Measurements from ENCODE around the gene OR8A1.

OR8A1 gene

GRCh38 chr11:124612567-124613246 is 42.9 kb downstream of the OR8A1 start:
- TF ChIP-seq CTCF (IDR thresholded peaks at IDR 0.05; ENCODE audit: control insufficient read depth, extremely low read depth, insufficient read depth): no peak
- no peak for DNase-seq (ENCODE audit: low read depth)
- H3K4me3 ChIP-seq (ENCODE audit: low read depth, low read length): no peak overlapping the region

DNA sequence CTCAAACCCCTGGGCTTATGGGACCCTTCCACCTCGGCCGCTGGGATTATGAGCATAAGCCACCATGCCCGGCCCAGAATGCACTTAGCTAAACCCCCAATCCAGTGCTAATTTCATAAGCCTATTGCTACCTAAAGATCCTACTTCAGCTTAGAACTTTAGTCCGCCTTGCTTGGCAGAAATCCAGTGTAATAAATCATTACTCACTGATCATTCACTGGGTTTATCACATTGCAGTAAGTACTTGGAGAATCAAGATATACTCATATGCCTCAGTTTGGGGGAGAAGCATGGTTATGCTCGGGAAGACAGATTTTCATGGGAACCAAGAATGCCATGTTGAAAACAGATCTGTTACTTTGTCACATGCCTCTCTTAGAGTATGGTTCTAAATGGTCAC is 49.1 kb downstream of the OR8A1 start:
- no peak for TF ChIP-seq CTCF (IDR thresholded peaks at IDR 0.05; ENCODE audit: control insufficient read depth, extremely low read depth, insufficient read depth)
- H3K4me3 ChIP-seq (ENCODE audit: low read depth, low read length): no peak overlapping the region

More for the DNA sequence above, 49.1 kb downstream of the OR8A1 start:
- no peak for DNase-seq (ENCODE audit: low read depth)

Data from LNCaP clone FGC (cell line).